IMR-90 (cell line): ENCODE data around the gene ZBED4.

Experiments
- BHLHE40 ChIP-seq: fragments of 150-350 bp; IDR thresholded peaks from 2 replicates; pipeline ENCODE4 v1.6.1; 2016; ENCODE audit warnings: mild to moderate bottlenecking, low read depth, low read length
- CHD1 ChIP-seq: IDR thresholded peaks from 2 replicates; pipeline ENCODE4 v1.6.1; 2012; ENCODE audit warnings: low read depth, low read length, improper control_type of control experiment
- POLR2A ChIP-seq: IDR thresholded peaks from 2 replicates; pipeline ENCODE4 v1.6.1; 2012; ENCODE audit warnings: mild to moderate bottlenecking, low read depth, low read length
- RAD21 ChIP-seq: IDR thresholded peaks from 2 replicates; pipeline ENCODE4 v1.6.1; 2012; ENCODE audit warnings: low read length, improper control_type of control experiment
- TF ChIP-seq, protein P1 (sequence below): conservative IDR thresholded peaks from 2 replicates; pipeline ENCODE4 v1.5.1; 2012; ENCODE audit warnings: mild to moderate bottlenecking, low read depth, low read length, improper control_type of control experiment

- TF ChIP-seq POLR2A (no peak), BHLHE40 (no peak), CHD1 (no peak), RAD21 (no peak)
- TF ChIP-seq, protein P1, sequence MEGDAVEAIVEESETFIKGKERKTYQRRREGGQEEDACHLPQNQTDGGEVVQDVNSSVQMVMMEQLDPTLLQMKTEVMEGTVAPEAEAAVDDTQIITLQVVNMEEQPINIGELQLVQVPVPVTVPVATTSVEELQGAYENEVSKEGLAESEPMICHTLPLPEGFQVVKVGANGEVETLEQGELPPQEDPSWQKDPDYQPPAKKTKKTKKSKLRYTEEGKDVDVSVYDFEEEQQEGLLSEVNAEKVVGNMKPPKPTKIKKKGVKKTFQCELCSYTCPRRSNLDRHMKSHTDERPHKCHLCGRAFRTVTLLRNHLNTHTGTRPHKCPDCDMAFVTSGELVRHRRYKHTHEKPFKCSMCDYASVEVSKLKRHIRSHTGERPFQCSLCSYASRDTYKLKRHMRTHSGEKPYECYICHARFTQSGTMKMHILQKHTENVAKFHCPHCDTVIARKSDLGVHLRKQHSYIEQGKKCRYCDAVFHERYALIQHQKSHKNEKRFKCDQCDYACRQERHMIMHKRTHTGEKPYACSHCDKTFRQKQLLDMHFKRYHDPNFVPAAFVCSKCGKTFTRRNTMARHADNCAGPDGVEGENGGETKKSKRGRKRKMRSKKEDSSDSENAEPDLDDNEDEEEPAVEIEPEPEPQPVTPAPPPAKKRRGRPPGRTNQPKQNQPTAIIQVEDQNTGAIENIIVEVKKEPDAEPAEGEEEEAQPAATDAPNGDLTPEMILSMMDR: no peak
These were observed 85.0 kb downstream of the ZBED4 start for GRCh38 chr22:49938565-49939136.
